PFSK-1 (cell line): ENCODE results near the gene NLK.
A peak's percentile ranks its signal among the peaks of the same experiment; 100 is the strongest.

Experiments
- FOXP2 ChIP-seq: optimal IDR thresholded peaks from 2 replicates; pipeline ENCODE3; 2011; ENCODE audit warnings: borderline replicate concordance, control low read depth, inconsistent platforms; ENCODE audit not compliant: insufficient read depth; ENCODE audit errors: extremely low read length, extremely low read depth
- POLR2AphosphoS5 ChIP-seq: IDR thresholded peaks from 2 replicates; pipeline ENCODE4 v1.6.1; 2012; ENCODE audit warnings: low read depth, mild to moderate bottlenecking, control low read depth, low read length, moderate library complexity
- SIN3A ChIP-seq: IDR thresholded peaks from 2 replicates; pipeline ENCODE4 v1.6.1; 2012; ENCODE audit warnings: mild to moderate bottlenecking, low read length, moderate library complexity, borderline replicate concordance; ENCODE audit not compliant: insufficient read depth
- TAF1 ChIP-seq: IDR thresholded peaks from 2 replicates; pipeline ENCODE4 v1.6.1; 2012; ENCODE audit warnings: low read length, control low read depth, borderline replicate concordance; ENCODE audit not compliant: insufficient read depth
- TF ChIP-seq, protein P1 (sequence below), 2 experiments: IDR thresholded peaks; 2 replicates each; pipeline versions ENCODE4 v1.6.1 to v1.8.0; 2011 to 2012; ENCODE audit warnings: low read depth in 2 of 2, low read length in 2 of 2, control low read depth in 1 of 2, inconsistent platforms in 1 of 2, mild to moderate bottlenecking in 1 of 2, moderate library complexity in 1 of 2; ENCODE audit not compliant: insufficient read depth in 1 of 2

DNA sequence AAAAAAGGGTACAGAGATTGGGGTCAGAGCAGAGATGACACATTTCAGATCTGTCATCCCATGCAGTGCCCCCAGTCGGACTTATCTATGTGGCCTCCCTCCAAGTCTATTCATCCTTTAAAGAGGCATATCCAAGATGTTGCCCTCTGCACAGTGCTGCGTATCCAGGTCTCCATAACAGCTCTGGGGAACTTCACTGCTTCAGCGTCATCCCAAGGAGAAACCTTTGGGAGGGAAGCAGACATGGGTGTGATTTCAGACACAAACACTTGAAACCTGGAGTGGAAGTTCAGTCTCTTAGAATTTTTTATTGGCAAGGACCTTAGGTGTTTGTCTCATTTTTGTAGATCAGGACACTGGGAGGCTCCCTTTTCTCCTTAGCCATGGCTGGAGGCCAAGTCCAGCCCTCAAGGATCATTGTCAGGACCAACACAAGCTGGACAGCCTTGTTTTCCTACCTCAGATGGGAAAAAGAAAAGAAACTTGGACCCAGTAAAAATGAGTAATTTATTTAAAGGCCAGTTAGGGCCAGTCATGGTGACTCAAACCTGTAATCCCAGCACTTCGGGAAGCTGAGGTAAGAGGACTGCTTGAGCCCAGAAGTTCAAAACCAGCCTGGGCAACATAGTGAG, 23.9 kb upstream of the NLK start:
- TF ChIP-seq SIN3A (no peak), TAF1 (no peak), FOXP2 (no peak), POLR2AphosphoS5 (no peak)
- TF ChIP-seq, protein P1, sequence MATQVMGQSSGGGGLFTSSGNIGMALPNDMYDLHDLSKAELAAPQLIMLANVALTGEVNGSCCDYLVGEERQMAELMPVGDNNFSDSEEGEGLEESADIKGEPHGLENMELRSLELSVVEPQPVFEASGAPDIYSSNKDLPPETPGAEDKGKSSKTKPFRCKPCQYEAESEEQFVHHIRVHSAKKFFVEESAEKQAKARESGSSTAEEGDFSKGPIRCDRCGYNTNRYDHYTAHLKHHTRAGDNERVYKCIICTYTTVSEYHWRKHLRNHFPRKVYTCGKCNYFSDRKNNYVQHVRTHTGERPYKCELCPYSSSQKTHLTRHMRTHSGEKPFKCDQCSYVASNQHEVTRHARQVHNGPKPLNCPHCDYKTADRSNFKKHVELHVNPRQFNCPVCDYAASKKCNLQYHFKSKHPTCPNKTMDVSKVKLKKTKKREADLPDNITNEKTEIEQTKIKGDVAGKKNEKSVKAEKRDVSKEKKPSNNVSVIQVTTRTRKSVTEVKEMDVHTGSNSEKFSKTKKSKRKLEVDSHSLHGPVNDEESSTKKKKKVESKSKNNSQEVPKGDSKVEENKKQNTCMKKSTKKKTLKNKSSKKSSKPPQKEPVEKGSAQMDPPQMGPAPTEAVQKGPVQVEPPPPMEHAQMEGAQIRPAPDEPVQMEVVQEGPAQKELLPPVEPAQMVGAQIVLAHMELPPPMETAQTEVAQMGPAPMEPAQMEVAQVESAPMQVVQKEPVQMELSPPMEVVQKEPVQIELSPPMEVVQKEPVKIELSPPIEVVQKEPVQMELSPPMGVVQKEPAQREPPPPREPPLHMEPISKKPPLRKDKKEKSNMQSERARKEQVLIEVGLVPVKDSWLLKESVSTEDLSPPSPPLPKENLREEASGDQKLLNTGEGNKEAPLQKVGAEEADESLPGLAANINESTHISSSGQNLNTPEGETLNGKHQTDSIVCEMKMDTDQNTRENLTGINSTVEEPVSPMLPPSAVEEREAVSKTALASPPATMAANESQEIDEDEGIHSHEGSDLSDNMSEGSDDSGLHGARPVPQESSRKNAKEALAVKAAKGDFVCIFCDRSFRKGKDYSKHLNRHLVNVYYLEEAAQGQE (IDR thresholded peaks at IDR 0.05; ENCODE audit: insufficient read depth in 1 of 2, low read depth in 2 of 2, low read length in 2 of 2) = peak; percentile 27 to 72; a peak in 2 of 4 replicates
